Measurements from ENCODE around the gene SGMS2.
A peak's percentile ranks its signal among the peaks of the same experiment; 100 is the strongest.

The SGMS2 gene

DNA sequence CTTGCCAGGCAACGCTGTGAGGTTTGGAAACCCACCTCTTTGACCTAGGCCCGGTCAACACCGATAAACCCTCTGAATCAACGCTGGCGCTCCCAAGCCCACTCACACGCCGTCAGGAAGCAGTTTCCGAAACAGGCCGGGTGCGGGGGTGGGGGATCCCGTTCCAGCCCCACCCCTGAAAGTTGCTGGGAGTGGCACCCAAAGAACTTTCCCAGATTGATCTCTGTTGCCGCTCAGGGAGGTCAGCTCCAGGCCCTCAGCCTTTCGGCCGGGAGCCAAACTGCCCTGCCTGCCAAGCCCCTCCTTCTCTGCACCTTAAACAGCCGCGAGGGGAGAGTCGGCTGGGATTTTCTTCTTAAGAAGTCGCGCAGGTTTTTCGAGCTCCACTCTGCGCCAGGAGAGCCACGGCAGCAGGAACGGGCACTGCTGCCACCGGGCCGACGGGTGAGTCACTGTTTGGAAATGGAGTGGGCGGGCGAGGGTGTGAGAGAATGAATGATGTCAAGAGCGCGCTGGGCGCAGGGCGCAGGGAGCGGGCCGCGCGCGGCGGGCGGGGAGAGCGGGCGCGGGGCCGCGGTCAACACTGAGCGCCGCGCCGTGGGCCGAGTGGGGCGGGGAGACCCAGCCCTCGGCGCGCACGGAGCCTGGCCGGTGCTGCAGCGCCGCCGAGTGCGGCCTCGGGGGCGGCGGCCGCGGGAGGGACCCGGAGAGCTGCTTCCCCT, at the start of gene SGMS2:
TSS of gene SGMS2 (plus strand) at position 583 of the 722 bp plus-strand sequence. CDS start 70,622 bp downstream, outside the sequence.
- DNase-seq = peak; percentile 18

DNA sequence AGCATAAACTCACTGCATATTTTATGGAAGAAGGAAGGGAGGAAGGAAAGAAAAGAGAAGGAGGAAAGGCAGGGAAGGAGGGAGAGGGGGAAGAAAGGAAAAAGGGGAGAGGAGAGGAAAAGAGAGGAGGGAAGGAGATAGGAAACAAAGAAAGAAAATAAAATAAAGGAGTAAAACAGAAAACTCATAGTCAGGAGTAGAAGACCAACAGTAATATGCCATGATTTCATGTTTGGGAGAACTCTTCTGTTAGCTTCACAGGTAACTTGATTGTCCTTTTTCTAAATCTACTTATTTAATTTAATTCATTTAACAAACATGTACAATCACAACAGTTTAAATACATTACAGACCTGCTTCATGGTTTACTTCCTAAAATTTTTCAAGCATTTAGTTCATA, 46.8 kb upstream of the SGMS2 start:
- no peak for DNase-seq

DNA sequence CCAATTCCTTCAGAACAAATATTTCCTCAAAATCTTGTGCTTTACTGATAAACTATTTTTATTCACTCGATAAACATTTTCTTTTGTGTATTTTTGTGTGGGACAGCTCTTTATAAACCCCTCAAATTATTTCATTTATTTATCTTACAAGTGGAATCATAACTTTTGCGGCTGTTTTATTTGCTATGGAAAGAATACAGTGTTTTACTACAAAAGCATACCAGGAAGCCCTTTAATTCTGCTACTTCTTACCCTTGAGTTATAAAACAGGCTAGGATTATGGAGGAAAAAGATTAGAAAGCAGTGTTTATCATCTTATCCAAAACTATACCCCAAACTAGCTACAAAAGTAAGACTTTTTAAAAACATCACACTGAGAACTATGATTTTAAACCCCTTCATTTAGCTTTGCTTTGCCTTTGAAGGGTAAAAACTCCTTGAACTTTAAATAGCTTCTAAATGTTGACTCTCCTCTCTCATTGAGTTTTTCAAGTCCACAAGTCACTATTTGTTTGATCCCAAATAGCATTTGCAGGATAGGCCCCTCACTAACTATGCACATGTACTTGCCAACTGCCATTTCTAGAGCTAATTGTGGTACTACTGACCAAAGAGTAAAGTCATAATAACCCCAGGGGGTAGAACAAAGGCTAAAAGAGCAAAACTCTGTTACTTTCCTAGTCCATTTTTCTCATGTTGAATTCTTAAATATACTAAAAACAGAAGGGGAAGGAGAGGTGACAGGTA, 45.8 kb upstream of the SGMS2 start:
- no peak for DNase-seq

GRCh38 chr4:107780665-107781064, 44.1 kb upstream of the SGMS2 start:
- no peak for DNase-seq

DNA sequence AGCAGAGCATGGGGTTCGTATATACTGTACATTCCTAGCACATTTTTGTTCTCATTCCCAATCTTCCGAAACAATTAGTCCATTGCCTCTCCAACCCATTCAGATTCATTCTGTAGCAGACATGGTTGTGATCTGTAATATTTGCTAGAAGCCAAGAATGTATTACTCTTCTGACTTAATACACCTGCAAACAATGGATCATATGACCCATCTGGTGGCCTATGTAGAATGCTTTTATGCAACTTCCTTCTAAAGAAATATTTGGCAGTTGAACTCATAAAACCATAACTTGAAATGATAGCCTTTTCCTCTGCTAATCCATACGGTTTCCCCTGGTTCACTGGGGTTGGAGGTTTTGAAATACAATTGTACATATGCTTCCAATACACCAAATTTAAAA, 32.8 kb upstream of the SGMS2 start:
- no peak for DNase-seq

DNA sequence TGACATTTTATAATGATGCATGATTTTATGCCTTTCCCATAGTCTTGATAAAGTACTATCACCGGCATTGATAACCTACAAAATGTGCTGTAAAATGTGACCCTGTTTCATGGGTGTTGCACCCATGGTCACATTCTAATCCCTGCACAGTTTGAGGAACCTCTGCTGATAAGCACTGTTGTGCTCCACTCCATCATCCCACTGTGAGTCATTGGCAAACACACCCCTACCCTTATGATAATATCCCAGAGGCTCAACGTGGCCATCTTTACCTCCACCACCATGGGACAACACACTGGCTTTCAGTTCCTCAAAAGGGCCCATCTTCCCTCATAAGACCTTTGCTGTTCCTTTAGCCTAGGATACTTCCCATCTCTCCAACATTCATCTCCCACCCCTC, 32.0 kb upstream of the SGMS2 start:
- DNase-seq = no peak

- DNase-seq = no peak
These were observed 30.7 kb upstream of the SGMS2 start for GRCh38 chr4:107793996-107794395.

- no peak for DNase-seq
These were observed 24.9 kb upstream of the SGMS2 start for GRCh38 chr4:107799669-107800450.

DNA sequence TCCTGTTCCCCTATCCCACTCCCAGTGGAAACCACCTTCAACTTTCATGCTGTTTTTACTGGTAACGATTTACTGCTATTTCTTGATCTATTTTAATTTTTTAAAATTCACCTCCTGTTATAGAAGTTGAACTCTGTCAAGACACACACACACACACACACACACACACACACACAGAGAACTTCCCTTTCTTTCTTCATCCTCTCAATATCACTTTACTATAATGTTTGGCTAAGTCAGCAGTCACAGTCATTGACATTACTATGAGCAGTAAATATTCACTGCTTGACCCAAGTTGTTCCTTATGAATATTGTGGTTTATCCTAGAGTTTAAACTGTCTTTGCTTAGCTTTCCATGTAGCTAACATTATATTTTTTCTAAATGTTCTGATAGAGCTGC, 24.0 kb upstream of the SGMS2 start:
- DNase-seq = no peak

- DNase-seq = no peak
These were observed 22.9 kb upstream of the SGMS2 start for GRCh38 chr4:107801766-107802211.

DNA sequence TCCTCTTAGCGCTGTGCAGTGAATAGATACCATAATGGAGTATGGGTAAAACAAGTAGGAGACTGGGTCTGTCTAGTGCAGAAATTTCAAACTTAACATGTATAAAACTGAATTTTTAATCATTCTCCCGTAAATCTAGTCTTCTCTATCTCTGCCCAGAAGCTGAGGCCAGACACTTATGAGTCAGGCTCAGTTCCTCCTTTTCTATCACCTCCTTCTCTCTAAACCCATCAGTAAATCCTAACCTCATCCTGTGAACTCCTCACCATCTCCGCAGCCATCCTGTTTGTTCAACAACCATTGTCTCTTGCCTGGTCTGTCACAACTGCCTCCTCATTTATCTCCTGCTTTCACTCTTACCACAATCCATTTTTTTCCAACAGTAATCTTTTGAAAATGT, 19.8 kb upstream of the SGMS2 start:
- DNase-seq = no peak

DNA sequence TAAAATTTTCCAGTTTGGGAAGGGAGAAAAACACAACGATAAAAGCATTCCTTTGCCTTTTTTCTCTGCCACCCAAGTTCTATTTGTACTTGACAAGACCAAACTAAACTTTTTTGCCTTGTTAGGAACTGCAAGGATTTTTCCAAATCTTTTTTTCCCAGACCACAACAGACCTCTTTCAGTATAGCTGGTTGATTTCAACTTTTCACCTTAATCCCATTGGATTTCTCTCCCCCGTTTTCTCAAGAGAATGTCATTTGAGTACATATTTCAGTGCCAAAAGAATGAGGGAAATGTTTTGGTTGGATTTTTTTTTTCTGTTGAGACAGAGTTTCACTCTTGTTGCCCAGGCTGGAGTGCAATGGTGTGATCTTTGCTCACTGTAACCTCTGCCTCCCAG, 18.5 kb upstream of the SGMS2 start:
- no peak for DNase-seq

- DNase-seq = no peak
These were observed 16.2 kb upstream of the SGMS2 start for GRCh38 chr4:107808572-107808971.

- DNase-seq = no peak
These were observed 15.5 kb upstream of the SGMS2 start for GRCh38 chr4:107809210-107809609.

DNA sequence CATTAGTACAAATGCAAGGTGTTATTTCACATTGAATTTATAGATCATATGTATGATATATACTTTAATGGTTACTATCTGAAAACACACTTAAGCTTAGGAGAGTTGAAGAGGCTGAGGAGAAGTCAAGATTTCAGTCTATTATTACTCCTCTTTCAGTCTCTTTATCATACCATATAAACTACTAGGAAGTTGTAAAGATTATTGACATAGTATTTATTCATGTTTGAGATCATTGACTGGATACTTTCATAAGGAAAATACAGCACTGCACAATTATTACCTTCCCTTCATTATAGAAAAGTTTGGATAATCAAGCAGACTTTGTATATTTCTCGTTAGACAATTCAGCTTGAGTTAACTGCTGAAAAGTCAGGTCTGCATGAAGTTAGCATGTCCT, 10.0 kb upstream of the SGMS2 start:
- no peak for DNase-seq

- no peak for DNase-seq
These were observed 9.6 kb upstream of the SGMS2 start for GRCh38 chr4:107815158-107815557.

DNA sequence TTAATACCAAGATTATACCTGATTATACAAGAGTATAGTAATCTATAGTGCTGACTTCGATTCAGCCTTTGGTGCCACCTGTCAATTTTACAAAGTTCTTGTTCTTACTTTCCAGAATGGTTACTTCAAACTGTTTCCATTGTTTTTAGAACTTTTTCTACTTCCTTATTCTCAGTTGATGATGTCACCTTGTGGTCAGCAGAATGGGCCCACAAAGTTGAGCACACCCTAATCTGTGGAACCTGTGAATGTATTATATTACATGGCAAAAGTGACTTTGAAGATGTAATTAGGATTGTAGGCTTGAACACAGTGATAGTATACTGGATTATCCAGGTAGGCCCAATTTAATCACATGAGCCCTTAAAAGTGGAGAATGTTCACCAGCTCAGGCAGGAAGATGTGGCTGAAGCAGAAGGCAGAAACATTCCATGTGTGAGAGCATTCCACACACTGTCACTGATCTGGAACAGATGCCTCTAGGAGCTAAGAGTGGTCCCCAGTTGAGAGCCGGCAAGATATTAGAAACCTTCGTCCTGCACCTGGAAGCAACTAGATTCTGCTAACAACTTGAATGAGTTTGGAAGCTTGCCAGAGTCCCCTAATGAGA, 6.3 kb upstream of the SGMS2 start:
- DNase-seq = peak; percentile 73

DNA sequence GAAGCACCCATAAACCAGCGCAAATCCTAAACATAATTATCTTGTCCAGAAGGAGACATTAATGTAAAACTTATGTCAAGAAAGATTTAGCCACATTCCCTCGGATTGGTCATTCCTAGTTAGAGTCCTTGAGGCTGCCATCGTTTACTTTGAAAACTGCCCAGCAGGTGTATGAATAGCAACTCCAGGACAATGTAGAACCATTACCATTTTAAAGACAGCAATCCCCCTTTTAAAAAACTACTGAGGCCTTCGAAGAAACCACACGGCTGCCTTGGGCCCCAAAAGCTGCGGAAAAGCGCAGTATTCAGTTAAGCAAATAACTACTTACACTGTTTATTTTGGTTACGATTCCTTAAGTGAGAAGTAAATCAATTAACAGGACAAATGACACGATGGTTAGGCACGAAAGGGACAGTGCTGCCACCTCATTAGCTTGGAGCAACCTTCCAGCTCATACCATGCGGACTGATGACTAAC, 822 bp upstream of the SGMS2 start:
- DNase-seq = no peak

- no peak for DNase-seq
These were observed 516 bp downstream of the SGMS2 start for GRCh38 chr4:107825072-107825824.

DNA sequence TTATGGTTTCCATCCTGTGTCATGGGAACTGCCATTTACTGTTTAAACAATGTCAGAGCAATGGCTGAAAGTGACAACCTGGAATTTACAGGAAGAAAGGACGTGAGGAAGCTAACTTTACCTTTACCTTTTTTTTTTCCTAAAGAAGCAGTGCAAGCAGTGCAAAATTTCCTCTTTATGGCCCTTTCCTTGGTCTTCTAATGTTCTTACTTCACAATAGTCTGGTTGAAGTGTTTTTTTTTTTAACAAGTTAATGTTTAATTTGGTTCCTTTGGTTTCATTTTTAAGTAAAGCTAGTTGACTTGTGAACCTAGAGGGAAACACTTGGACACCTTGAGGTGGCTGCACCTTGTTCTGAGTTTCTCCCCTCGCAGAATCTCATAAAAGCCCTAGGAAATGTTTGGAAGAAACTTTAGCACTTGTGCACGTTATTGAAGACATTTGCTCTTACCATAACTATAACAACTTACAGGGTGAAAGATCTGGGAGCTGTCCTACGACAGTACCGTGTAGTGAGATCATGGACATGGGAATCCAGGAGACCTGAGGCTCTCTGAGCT, 1.8 kb downstream of the SGMS2 start:
- no peak for DNase-seq

DNA sequence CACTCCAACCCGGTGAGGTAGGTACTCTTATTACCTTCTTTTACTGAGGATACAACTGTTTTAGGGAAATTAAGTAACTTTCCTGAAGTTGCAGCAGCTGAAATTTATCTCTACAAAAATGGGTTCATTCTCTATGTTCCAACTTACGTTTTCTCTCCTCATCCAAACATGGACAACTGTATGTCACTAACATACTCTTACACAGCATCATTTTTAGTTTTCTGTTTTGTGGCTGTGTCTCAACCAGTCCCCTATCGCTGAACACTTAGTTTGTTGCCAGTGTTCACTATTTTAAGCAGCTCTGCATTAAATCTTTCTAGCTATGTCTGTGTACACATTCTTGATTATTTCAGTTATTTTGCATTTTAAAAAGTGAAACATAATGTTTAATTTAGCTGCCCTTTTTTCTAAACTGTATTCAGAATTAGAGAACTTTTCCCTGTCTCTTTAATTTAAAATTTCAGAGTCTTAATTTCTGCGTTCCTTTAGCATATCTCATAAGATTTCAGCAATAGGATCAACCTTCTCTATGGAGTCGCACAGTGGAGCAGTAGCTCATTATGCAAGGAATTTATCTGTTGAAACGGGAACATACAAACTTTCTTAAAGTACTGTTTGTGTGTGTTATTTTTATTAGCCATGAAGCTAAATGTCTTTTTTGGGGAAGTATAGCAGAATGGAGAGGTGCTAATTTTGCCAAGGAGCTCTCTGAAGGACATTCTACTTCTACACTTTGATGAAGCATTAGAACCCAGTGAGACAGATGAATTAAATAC, 3.8 kb downstream of the SGMS2 start:
- DNase-seq = no peak
